Colon (tissue), 2 donors: ENCODE measurements around the gene RFX8.

Experiments used
- FAIRE-seq: peaks from 2 replicates; lab custom pipeline; 2012; peaks lifted over from hg19 to GRCh38; lab: Jason Lieb, UNC
- donor health status: control.
- donor health status: control.

RFX8 gene

GRCh38 chr2:101410114-101410513 is 64.8 kb downstream of the RFX8 start:
- FAIRE-seq: no peak

- FAIRE-seq: no peak
These were observed 65.2 kb downstream of the RFX8 start for GRCh38 chr2:101409699-101410098.

GRCh38 chr2:101408925-101409324 is 66.0 kb downstream of the RFX8 start:
- no peak for FAIRE-seq

GRCh38 chr2:101405351-101405899 is 69.5 kb downstream of the RFX8 start:
- FAIRE-seq: no peak

- FAIRE-seq: no peak
These were observed 71.2 kb downstream of the RFX8 start for GRCh38 chr2:101403745-101404144.

GRCh38 chr2:101402630-101403029 is 72.3 kb downstream of the RFX8 start:
- FAIRE-seq: no peak

GRCh38 chr2:101401906-101402305 is 73.0 kb downstream of the RFX8 start:
- FAIRE-seq: no peak

- FAIRE-seq: no peak
These were observed 73.6 kb downstream of the RFX8 start for GRCh38 chr2:101401326-101401665.

- FAIRE-seq: no peak
These were observed 74.2 kb downstream of the RFX8 start for GRCh38 chr2:101400506-101401325.

GRCh38 chr2:101400048-101400447 is 74.9 kb downstream of the RFX8 start:
- no peak for FAIRE-seq

GRCh38 chr2:101399021-101399799 is 75.7 kb downstream of the RFX8 start:
- FAIRE-seq: no peak

GRCh38 chr2:101398116-101398821 is 76.6 kb downstream of the RFX8 start:
- FAIRE-seq: no peak

- no peak for FAIRE-seq
These were observed 78.6 kb downstream of the RFX8 start for GRCh38 chr2:101396316-101396717.

- FAIRE-seq: no peak
These were observed 79.2 kb downstream of the RFX8 start for GRCh38 chr2:101395545-101396315.

GRCh38 chr2:101388232-101388631 is 86.7 kb downstream of the RFX8 start:
- no peak for FAIRE-seq

- FAIRE-seq: no peak
These were observed 87.6 kb downstream of the RFX8 start, which contains the start of gene CREG2 for GRCh38 chr2:101387151-101387834. Gene CREG2 (minus strand): TSS chr2:101387503. CDS start chr2:101387457, 46 bp downstream.

GRCh38 chr2:101386599-101387150 is 88.2 kb downstream of the RFX8 start:
- no peak for FAIRE-seq

GRCh38 chr2:101383016-101383541 is 91.8 kb downstream of the RFX8 start:
- no peak for FAIRE-seq

GRCh38 chr2:101382442-101382841 is 92.5 kb downstream of the RFX8 start:
- FAIRE-seq: no peak

- no peak for FAIRE-seq
These were observed 94.5 kb downstream of the RFX8 start for GRCh38 chr2:101380376-101380775.
